Astrocyte of the spinal cord (primary cell): ENCODE measurements around the gene KLF9.

Experiments used
- DNase-seq: peaks from one replicate; pipeline ENCODE4 v3.0.0; 2011; ENCODE audit warnings: low read depth, low spot score
- H3K4me3 ChIP-seq: 2 replicates; pipeline ENCODE4 v1.5.1; 2011; ENCODE audit warnings: low read depth, mild to moderate bottlenecking, low read length, moderate library complexity
- CTCF ChIP-seq: IDR thresholded peaks from 2 replicates; pipeline ENCODE4 v1.5.1; 2012; ENCODE audit warnings: low read depth, mild to moderate bottlenecking, low read length, inconsistent platforms
- in situ Hi-C: cut with HindIII; loops from 2 replicates; pipeline ENCODE4 v1.10.0; 2017; ENCODE audit warnings: low sequenced_read_pairs

Gene KLF9

GRCh38 chr9:70411121-70411929 is 3.1 kb downstream of the KLF9 start:
- in situ Hi-C loops, result no loop called here
- peak; percentile 78 for DNase-seq
- peak overlapping the region; percentile 99 for H3K4me3 ChIP-seq
- no peak for TF ChIP-seq CTCF

- H3K4me3 ChIP-seq, result peak overlapping the region; percentile 99
- no peak for TF ChIP-seq CTCF
Measured at GRCh38 chr9:70410368-70410767, 4.1 kb downstream of the KLF9 start.

GRCh38 chr9:70409800-70410199 is 4.7 kb downstream of the KLF9 start:
- in situ Hi-C loops, result no loop called here
- DNase-seq, result no peak
- H3K4me3 ChIP-seq, result peak overlapping the region; percentile 99

More at GRCh38 chr9:70410368-70410767, 4.1 kb downstream of the KLF9 start:
- peak; percentile 61 for DNase-seq
- in situ Hi-C loops, result no loop called here

GRCh38 chr9:70409280-70409679 is 5.2 kb downstream of the KLF9 start:
- H3K4me3 ChIP-seq, result no peak overlapping the region
- no peak for TF ChIP-seq CTCF
- in situ Hi-C loops, result no loop called here
- no peak for DNase-seq

More at GRCh38 chr9:70409800-70410199, 4.7 kb downstream of the KLF9 start:
- no peak for TF ChIP-seq CTCF

GRCh38 chr9:70408393-70409040 is 5.9 kb downstream of the KLF9 start:
- in situ Hi-C loops, result no loop called here
- no peak for DNase-seq
- H3K4me3 ChIP-seq, result no peak overlapping the region
- no peak for TF ChIP-seq CTCF

GRCh38 chr9:70407081-70407503 is 7.4 kb downstream of the KLF9 start:
- H3K4me3 ChIP-seq, result no peak overlapping the region
- DNase-seq, result peak; percentile 89
- TF ChIP-seq CTCF, result no peak
- in situ Hi-C loops, result no loop called here
